Upper lobe of left lung (tissue), 4 donors: ENCODE data around the gene ANKMY1.

Experiments used
- EP300 ChIP-seq, 4 donors: sonication (generic); formaldehyde crosslinking; IDR thresholded peaks; one replicate each; pipeline ENCODE4 v1.5.1; 2017; ENCODE audit warnings: antibody characterized with exemption in 4 of 4, control low read depth in 2 of 4
- POLR2A ChIP-seq, 4 donors: fragments of 450-650 bp; IDR thresholded peaks; one replicate each; pipeline ENCODE4 v1.5.1; 2016 to 2017; ENCODE audit warnings: antibody characterized with exemption in 4 of 4, mild to moderate bottlenecking in 2 of 4

DNA sequence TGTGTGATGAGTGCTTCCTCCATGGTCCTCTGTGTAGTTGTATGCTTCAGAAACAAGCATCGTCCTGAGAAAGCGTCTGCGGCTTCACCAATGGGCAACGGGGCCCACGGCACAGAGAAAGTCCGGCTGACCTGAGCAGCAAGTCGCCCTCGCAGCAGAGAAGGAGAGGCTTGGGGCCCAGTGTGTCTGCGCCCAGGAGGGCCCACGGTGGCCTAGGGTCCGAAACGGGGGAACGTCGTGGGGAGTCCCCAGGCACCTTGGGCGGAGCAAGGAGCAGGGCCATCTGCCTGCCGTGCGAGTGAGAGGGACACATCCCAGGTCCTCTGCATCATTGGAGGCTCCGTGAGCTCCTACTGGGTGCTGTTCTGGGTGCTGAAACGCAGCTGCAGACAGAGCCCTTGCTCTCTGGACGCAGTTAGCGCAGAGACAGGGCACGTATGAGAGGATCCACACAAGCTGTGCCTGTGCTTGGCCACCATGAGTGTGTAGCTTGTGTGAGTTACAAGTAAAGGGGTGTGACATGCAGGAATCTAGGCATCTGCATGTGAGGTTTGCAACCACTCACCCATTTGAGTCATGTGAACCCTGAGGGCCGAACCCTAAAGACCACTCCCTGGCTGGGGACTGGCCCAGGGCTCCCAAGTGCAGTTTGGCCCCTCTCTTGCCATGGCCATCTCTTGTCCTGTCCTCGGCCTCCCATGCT, 111.7 kb downstream of the ANKMY1 start:
- TF ChIP-seq POLR2A (IDR thresholded peaks at IDR 0.05), result no peak
- no peak for TF ChIP-seq EP300 (IDR thresholded peaks at IDR 0.05)
